ENCODE results near the gene PPM1L. TPM values are rescaled to one million over a fixed set of nuclear protein-coding genes. Genes with fewer than 3 reads are reported as not detected.
A peak's percentile ranks its signal among the peaks of the same experiment; 100 is the strongest.

The PPM1L gene
- total RNA-seq, 2 donors from 2014 or later, result 13.3 to 25.3 TPM

DNA sequence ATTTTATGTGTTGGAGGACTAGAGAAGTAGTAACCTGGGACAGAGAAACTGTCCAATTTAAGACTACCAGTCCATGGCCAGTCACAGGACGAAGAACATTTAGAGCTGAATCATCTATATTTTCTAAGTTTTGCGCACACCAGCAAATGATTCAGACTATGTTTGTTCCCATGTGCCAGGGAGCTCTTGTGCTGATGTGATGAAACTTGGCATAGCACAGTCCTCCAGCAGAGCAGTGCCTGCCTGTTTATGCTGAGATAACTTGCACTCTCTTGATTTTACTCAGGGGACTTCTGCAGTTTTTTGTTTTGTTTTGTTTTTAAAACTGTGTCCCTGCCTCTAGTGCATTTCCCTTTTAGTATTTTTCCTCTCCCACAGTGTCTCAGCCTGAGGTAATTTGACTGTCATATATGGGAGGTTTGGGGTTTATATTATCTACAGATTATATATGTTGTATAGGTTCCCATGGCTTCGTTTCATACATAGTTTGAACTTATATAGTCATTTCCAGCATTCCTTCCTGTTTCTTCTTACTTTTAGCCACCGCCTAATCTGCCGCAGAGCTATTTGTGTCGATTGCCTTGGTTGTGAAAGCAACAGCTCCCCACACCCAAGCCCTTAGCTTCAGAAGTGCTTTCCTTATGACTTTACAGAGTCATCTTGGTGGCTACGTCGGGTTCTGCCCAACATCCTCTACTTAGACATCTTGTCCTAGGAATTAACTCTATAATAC, 45.5 kb downstream of the PPM1L start:
- H3K27ac ChIP-seq, result peak overlapping the region; percentile 56 to 67
- peak; percentile 26 for DNase-seq (ENCODE audit: low spot score)
- peaks cover 15 to 37% of the 10 kb centered on the region in 2 donors for H3K4me1 ChIP-seq (ENCODE audit: control insufficient read depth in 1 of 2, low read depth in 2 of 2)
- no peaks in the 10 kb centered on the region for H3K36me3 ChIP-seq
- peak; percentile 96 for ATAC-seq (ENCODE audit: insufficient number of reproducible peaks, low FRiP score, low read depth)
- no peaks in the 10 kb centered on the region for H3K27me3 ChIP-seq (replicated peaks; ENCODE audit: insufficient read depth)
- TF ChIP-seq, protein P1, sequence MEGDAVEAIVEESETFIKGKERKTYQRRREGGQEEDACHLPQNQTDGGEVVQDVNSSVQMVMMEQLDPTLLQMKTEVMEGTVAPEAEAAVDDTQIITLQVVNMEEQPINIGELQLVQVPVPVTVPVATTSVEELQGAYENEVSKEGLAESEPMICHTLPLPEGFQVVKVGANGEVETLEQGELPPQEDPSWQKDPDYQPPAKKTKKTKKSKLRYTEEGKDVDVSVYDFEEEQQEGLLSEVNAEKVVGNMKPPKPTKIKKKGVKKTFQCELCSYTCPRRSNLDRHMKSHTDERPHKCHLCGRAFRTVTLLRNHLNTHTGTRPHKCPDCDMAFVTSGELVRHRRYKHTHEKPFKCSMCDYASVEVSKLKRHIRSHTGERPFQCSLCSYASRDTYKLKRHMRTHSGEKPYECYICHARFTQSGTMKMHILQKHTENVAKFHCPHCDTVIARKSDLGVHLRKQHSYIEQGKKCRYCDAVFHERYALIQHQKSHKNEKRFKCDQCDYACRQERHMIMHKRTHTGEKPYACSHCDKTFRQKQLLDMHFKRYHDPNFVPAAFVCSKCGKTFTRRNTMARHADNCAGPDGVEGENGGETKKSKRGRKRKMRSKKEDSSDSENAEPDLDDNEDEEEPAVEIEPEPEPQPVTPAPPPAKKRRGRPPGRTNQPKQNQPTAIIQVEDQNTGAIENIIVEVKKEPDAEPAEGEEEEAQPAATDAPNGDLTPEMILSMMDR (IDR thresholded peaks at IDR 0.05), result no peak
- H3K9me3 ChIP-seq, result no peaks in the 10 kb centered on the region
- H3K4me3 ChIP-seq, result peak overlapping the region; percentile 52

DNA sequence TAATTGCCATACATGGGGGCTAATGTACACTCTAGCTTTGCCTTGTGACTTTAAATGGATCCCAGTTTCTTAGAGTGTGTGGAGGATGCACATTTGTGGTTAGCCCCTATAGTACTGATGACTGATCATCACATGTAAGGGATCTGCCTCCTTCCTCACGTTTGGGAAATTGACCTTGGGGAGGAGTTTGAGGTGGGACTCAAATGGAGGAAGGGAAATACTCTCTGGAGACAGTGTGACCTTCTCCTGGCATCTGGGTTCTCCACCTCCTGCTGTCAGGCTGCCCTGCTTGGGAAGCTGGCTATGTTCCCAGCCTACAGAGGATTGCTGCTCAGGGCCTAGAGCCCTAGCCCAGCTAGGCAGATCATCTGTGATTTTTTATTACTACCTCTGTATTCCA, 48.7 kb downstream of the PPM1L start:
- H3K27me3 ChIP-seq (replicated peaks; ENCODE audit: insufficient read depth), result no peaks in the 10 kb centered on the region
- H3K9me3 ChIP-seq, result no peaks in the 10 kb centered on the region
- DNase-seq (ENCODE audit: low spot score), result no peak
- no peak for ATAC-seq (ENCODE audit: insufficient number of reproducible peaks, low FRiP score, low read depth)
- TF ChIP-seq, protein P1 (IDR thresholded peaks at IDR 0.05), result no peak
- H3K4me1 ChIP-seq (ENCODE audit: control insufficient read depth in 1 of 2, low read depth in 2 of 2), result peaks cover 29 to 55% of the 10 kb centered on the region in 2 donors
- no peak overlapping the region for H3K4me3 ChIP-seq
- no peaks in the 10 kb centered on the region for H3K36me3 ChIP-seq
- H3K27ac ChIP-seq, result no peak overlapping the region

- Histone ChIP-seq H3K9me3 (no peaks in the 10 kb centered on the region), H3K27me3 (replicated peaks; ENCODE audit: insufficient read depth) (no peaks in the 10 kb centered on the region), H3K4me3 (no peak overlapping the region), H3K36me3 (no peaks in the 10 kb centered on the region), H3K27ac (no peak overlapping the region), H3K4me1 (ENCODE audit: control insufficient read depth in 1 of 2, low read depth in 2 of 2) (peaks cover 32 to 63% of the 10 kb centered on the region in 2 donors)
- ATAC-seq (ENCODE audit: insufficient number of reproducible peaks, low FRiP score, low read depth), result no peak
- no peak for DNase-seq (ENCODE audit: low spot score)
- TF ChIP-seq, protein P1 (IDR thresholded peaks at IDR 0.05), result no peak
Measured at GRCh38 chr3:160806094-160806493, 50.1 kb downstream of the PPM1L start.

DNA sequence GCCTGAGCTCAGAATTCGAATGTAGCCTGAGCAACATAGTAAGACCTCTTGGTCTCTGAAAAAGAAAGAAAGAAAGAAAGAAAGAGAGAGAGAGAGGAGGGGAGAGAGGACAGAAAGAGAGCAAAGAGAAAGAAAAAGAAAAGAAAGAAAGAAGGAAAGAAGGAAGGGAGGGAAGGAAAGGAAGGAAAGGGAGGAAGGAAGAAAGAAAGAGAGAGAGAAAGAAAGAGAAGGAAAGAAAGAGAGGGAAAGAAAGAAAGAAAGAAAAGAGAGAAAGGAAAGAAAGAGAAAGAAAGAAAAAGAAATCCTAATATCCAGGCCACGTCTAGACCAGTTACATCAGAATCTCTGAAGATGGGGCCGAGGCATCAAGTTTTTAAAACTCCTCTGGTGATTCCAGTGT, 50.7 kb downstream of the PPM1L start:
- no peaks in the 10 kb centered on the region for H3K36me3 ChIP-seq
- no peak overlapping the region for H3K27ac ChIP-seq
- DNase-seq (ENCODE audit: low spot score), result no peak
- no peaks in the 10 kb centered on the region for H3K9me3 ChIP-seq
- ATAC-seq (ENCODE audit: insufficient number of reproducible peaks, low FRiP score, low read depth), result no peak
- H3K4me3 ChIP-seq, result no peak overlapping the region
- TF ChIP-seq, protein P1 (IDR thresholded peaks at IDR 0.05), result no peak
- peaks cover 36 to 63% of the 10 kb centered on the region in 2 donors for H3K4me1 ChIP-seq (ENCODE audit: control insufficient read depth in 1 of 2, low read depth in 2 of 2)
- H3K27me3 ChIP-seq (replicated peaks; ENCODE audit: insufficient read depth), result no peaks in the 10 kb centered on the region

DNA sequence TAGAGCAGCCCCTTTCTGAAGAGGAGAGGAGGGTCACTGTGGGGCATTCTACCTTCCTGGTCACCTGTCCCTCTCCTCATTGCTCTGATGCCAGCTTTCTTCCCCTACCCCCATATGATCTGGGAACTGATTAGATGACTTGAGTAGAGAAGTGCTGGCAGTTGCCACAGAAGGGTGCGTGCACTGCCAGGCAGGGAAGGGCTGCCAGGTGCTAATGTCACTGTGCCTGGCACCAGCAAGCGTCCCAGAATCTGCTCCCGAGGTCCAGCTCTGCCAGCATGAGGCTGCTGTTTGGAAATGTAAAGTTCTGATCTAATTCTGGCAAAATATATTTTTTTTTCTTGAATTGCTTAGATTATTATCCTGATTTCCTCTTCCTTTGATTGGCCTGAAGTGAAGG, 52.8 kb downstream of the PPM1L start:
- Histone ChIP-seq H3K4me1 (ENCODE audit: control insufficient read depth in 1 of 2, low read depth in 2 of 2) (peaks cover 44 to 60% of the 10 kb centered on the region in 2 donors), H3K4me3 (no peak overlapping the region), H3K27ac (peak overlapping the region in 1 of 2 donors; percentile 60), H3K27me3 (replicated peaks; ENCODE audit: insufficient read depth) (no peaks in the 10 kb centered on the region), H3K9me3 (no peaks in the 10 kb centered on the region), H3K36me3 (no peaks in the 10 kb centered on the region)
- ATAC-seq (ENCODE audit: insufficient number of reproducible peaks, low FRiP score, low read depth), result no peak
- no peak for DNase-seq (ENCODE audit: low spot score)
- TF ChIP-seq, protein P1 (IDR thresholded peaks at IDR 0.05), result no peak

Measured in thoracic aorta (tissue), 2 donors.